ENCODE measurements around the gene COL2A1.

The COL2A1 gene

DNA sequence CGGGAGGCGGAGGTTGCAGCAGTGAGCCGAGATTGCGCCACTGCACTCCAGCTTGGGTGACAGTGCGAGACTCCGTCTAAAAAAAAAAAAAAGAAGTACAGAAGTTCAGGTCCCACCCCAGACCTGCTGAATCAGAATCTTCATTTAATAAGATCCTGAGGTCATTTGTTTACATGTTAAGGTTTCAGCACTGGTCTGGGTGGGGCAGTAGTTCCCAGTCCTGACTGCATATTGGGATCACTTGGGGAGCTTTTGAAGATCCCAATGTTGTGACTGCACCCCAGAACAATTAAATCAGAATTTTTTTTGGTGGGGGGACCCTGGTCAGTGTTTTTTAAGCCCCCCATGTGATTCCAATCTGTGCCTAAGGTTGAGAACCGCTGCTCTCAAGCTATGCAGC, 11.7 kb upstream of the COL2A1 start:
- peaks cover 32% of the 10 kb centered on the region for H3K4me1 Mint-ChIP-seq
- no peaks in the 10 kb centered on the region for H3K9me3 Mint-ChIP-seq
- DNase-seq: no peak
- no peak overlapping the region for H3K4me3 Mint-ChIP-seq
- no peak overlapping the region for H3K27ac Mint-ChIP-seq
- peaks cover 82% of the 10 kb centered on the region for H3K27me3 Mint-ChIP-seq (ENCODE audit: low read depth, poor library complexity)
- no peaks in the 10 kb centered on the region for H3K36me3 Mint-ChIP-seq (ENCODE audit: low read depth)
- TF ChIP-seq, protein P1, sequence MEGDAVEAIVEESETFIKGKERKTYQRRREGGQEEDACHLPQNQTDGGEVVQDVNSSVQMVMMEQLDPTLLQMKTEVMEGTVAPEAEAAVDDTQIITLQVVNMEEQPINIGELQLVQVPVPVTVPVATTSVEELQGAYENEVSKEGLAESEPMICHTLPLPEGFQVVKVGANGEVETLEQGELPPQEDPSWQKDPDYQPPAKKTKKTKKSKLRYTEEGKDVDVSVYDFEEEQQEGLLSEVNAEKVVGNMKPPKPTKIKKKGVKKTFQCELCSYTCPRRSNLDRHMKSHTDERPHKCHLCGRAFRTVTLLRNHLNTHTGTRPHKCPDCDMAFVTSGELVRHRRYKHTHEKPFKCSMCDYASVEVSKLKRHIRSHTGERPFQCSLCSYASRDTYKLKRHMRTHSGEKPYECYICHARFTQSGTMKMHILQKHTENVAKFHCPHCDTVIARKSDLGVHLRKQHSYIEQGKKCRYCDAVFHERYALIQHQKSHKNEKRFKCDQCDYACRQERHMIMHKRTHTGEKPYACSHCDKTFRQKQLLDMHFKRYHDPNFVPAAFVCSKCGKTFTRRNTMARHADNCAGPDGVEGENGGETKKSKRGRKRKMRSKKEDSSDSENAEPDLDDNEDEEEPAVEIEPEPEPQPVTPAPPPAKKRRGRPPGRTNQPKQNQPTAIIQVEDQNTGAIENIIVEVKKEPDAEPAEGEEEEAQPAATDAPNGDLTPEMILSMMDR (IDR thresholded peaks at IDR 0.05): no peak

DNA sequence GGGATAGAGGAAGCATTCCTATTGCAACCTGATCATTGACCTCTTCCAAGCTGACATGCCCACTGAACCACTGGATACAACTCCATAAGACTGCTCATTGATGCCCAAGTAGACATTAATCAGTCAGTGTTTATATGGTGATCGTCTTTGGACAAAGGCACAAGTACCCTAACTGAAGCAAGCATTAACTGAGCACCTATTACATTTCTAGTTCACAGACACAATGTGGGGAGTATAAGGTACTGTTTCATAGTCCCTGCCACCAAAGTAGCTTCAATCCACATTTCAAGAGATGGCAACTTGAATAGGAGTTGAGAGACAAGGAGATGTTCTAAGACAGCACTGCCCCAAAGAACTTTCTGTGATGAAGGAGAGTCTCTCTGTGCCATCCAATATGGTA, 10.9 kb upstream of the COL2A1 start:
- DNase-seq: no peak
- H3K27me3 Mint-ChIP-seq (ENCODE audit: low read depth, poor library complexity): peaks cover 85% of the 10 kb centered on the region
- TF ChIP-seq, protein P1 (IDR thresholded peaks at IDR 0.05): no peak
- peaks cover 37% of the 10 kb centered on the region for H3K4me1 Mint-ChIP-seq
- no peaks in the 10 kb centered on the region for H3K36me3 Mint-ChIP-seq (ENCODE audit: low read depth)
- no peaks in the 10 kb centered on the region for H3K9me3 Mint-ChIP-seq
- no peak overlapping the region for H3K4me3 Mint-ChIP-seq
- no peak overlapping the region for H3K27ac Mint-ChIP-seq

DNA sequence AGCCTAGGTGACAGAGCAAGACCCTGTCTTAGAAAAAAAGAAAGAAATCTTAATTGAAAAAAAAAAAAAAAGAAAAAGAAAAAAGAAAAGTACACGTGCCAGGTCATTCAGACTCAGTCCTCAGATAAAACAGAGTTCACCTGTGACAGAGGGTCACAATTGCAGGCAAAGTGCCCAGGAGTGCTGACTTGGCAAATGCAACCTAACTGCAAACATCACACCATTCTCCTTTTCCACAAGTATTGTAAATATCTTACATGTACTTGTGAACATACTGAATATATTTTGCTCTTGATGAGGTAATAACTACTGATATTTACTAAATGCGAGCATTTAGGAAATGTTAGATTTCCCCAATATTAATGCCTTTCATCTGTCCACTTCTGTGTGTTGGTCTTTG, 9.0 kb upstream of the COL2A1 start:
- no peak for DNase-seq
- Mint-ChIP-seq H3K36me3 (ENCODE audit: low read depth) (no peaks in the 10 kb centered on the region), H3K27me3 (ENCODE audit: low read depth, poor library complexity) (peaks cover 87% of the 10 kb centered on the region), H3K27ac (no peak overlapping the region), H3K9me3 (no peaks in the 10 kb centered on the region), H3K4me3 (no peak overlapping the region), H3K4me1 (peaks cover 43% of the 10 kb centered on the region)
- TF ChIP-seq, protein P1 (IDR thresholded peaks at IDR 0.05): no peak

DNA sequence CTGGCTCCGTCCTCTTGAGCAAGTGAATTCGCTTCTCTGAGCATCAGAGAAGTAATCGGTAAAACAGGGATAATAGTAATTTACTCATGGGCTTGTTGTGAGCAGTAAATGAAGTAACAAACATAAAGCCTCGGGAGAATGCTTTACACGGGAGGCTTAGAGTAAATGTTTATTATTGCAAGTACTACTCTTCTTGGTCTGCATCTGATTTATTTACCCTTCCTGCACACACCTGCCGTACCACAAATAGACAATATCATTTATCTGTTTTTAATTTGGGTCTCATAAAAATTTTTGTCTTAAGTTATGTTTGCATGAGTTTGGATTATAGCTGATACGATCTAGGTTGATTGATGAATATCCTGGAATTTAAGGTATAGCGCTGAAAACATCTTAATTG, 7.8 kb upstream of the COL2A1 start:
- Mint-ChIP-seq H3K9me3 (no peaks in the 10 kb centered on the region), H3K27me3 (ENCODE audit: low read depth, poor library complexity) (peaks cover 91% of the 10 kb centered on the region), H3K4me1 (peaks cover 40% of the 10 kb centered on the region), H3K27ac (no peak overlapping the region), H3K4me3 (no peak overlapping the region), H3K36me3 (ENCODE audit: low read depth) (no peaks in the 10 kb centered on the region)
- TF ChIP-seq, protein P1 (IDR thresholded peaks at IDR 0.05): no peak
- no peak for DNase-seq

DNA sequence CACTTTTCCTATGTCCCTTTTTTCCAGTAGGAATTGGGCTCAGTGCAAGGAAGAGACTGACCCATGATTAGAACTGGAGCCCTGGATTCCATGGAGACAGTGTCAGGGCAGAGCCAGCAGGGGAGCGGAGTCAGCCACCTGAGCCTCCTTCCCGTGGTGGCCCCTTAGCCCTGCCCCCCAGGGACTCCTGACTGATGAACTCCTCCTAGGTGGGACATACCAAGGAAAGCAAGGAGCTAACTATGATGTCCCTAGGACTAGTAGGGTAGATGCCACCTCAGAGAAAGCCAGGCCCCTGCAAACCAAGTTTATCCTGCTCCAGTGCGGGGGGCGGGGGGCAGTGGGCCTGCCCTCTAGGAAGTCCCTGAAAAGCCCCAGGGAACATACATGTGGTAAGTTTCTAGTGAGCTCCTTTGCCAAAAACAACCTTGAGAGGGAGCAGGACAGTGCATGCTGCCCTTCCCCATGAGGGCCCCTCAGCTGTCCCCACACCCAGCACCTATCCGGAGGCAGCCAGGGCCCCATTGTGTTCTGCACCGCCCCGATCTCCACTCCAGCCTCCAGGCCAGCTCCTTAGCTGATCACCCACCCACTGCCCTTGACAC, 6.2 kb upstream of the COL2A1 start:
- no peak overlapping the region for H3K4me3 Mint-ChIP-seq
- TF ChIP-seq, protein P1 (IDR thresholded peaks at IDR 0.05): no peak
- no peak for DNase-seq
- peaks cover 45% of the 10 kb centered on the region for H3K4me1 Mint-ChIP-seq
- no peaks in the 10 kb centered on the region for H3K36me3 Mint-ChIP-seq (ENCODE audit: low read depth)
- H3K9me3 Mint-ChIP-seq: no peaks in the 10 kb centered on the region
- H3K27me3 Mint-ChIP-seq (ENCODE audit: low read depth, poor library complexity): peaks cover 92% of the 10 kb centered on the region
- H3K27ac Mint-ChIP-seq: no peak overlapping the region

DNA sequence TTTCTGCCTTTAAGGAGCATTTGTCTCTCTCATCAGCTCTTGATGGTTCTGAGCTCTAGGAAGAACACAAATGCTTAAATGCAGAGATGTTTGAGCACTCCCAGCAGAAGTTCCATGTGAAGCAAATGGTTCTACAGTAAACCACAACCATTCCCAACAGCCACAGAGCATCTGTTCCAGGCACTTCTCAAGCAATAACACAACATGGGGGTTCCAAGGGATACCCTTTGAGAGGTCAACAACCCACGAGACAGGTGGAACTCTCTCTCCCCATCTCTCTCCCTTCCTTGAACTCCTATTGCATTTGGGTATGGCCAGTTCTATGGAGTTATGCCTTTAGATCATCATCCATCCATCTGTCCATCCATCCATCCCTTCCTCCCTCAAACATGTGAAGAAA, 5.2 kb upstream of the COL2A1 start:
- H3K36me3 Mint-ChIP-seq (ENCODE audit: low read depth): no peaks in the 10 kb centered on the region
- peaks cover 53% of the 10 kb centered on the region for H3K4me1 Mint-ChIP-seq
- H3K9me3 Mint-ChIP-seq: no peaks in the 10 kb centered on the region
- TF ChIP-seq, protein P1 (IDR thresholded peaks at IDR 0.05): no peak
- H3K27me3 Mint-ChIP-seq (ENCODE audit: low read depth, poor library complexity): peaks cover 84% of the 10 kb centered on the region
- H3K27ac Mint-ChIP-seq: no peak overlapping the region
- no peak for DNase-seq
- H3K4me3 Mint-ChIP-seq: no peak overlapping the region
